Tibial nerve (tissue), 4 donors: ENCODE results near the gene PGGHG.

Experiments used
- CTCF ChIP-seq, 5 experiments: fragments of 200-600 bp in 3 of 5; fragments of 450-650 bp in 2 of 5; sonication (generic) in 3 of 5; IDR thresholded peaks; one replicate each; pipeline ENCODE4 v1.5.1; 2016 to 2019; ENCODE audit warnings: antibody characterized with exemption in 5 of 5, mild to moderate bottlenecking in 3 of 5, moderate library complexity in 2 of 5
- EP300 ChIP-seq, 2 donors: sonication (generic); formaldehyde crosslinking; IDR thresholded peaks; one replicate each; pipeline ENCODE4 v1.6.1; 2017; ENCODE audit warnings: antibody characterized with exemption in 2 of 2, mild to moderate bottlenecking in 1 of 2

DNA sequence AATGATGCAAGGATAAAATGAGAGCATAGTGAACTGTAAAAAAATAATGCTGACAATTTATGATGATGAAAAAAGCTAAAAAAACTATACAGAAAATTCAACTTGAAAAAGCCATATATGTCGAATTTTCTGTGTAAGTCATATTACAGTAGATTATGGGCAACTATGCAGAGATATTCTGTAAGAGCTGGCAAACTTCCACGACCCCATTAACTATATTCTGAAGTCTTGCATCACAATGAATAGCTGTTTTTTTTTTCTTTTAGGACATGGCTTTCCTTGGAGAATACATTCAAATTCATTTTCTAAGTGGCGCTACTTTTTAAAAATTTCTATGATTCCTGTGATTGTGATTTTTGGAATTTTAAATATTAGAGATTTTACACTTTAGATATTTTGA lies 33.8 kb upstream of the PGGHG start:
- no peak for TF ChIP-seq EP300 (IDR thresholded peaks at IDR 0.05)
- no peak for TF ChIP-seq CTCF (IDR thresholded peaks at IDR 0.05)
